Heart right ventricle (tissue), 16 donors: Measurements from ENCODE around the gene GNA12. TPM values are rescaled to one million over a fixed set of nuclear protein-coding genes. Genes with fewer than 3 reads are reported as not detected.

Source experiments
- ATAC-seq, 8 donors: fragments of 200-7000 bp; cut with Tn5 transposase; one replicate each; pipeline ENCODE4 v1.9.1; 2020; ENCODE audit warnings: mild to moderate bottlenecking in 8 of 8, moderate library complexity in 8 of 8, moderate number of reproducible peaks in 1 of 8
- DNase-seq, 2 donors: peaks; one replicate each; pipeline ENCODE4 v3.0.0-alpha.2; 2020
- H3K27ac ChIP-seq, 10 donors: fragments of 200-600 bp; sonication (generic) in 2 of 10; one replicate each; pipeline versions ENCODE4 v1.5.0 to v1.8.0; 2020 to 2022; ENCODE audit warnings: mild to moderate bottlenecking in 3 of 10
- H3K27me3 ChIP-seq, 7 donors: fragments of 200-600 bp; one replicate each; pipeline ENCODE4 v1.8.0; 2021 to 2022; ENCODE audit warnings: mild to moderate bottlenecking in 2 of 7
- H3K36me3 ChIP-seq, 9 donors: fragments of 200-600 bp; sonication (generic) in 1 of 9; one replicate each; pipeline versions ENCODE4 v1.5.0 to v1.8.0; 2020 to 2022; ENCODE audit warnings: mild to moderate bottlenecking in 2 of 9
- H3K4me1 ChIP-seq, 9 donors: fragments of 200-600 bp; sonication (generic) in 1 of 9; one replicate each; pipeline versions ENCODE4 v1.5.0 to v1.8.0; 2020 to 2022; ENCODE audit warnings: mild to moderate bottlenecking in 4 of 9
- H3K4me3 ChIP-seq, 10 donors: fragments of 200-600 bp; sonication (generic) in 2 of 10; one replicate each; pipeline versions ENCODE4 v1.5.0 to v1.8.0; 2020 to 2022; ENCODE audit warnings: mild to moderate bottlenecking in 7 of 10, moderate library complexity in 2 of 10
- H3K9me3 ChIP-seq, 11 donors: fragments of 200-600 bp in 10 of 11; sonication (generic) in 2 of 11; one replicate each; pipeline versions ENCODE4 v1.5.0 to v1.8.0; 2013 to 2022; ENCODE audit warnings: mild to moderate bottlenecking in 2 of 11, control low read depth in 1 of 11, moderate library complexity in 1 of 11
- CTCF ChIP-seq, 9 donors: fragments of 200-600 bp; sonication (generic) in 2 of 9; IDR thresholded peaks; one replicate each; pipeline versions ENCODE4 v1.5.0 to v1.8.0; 2021 to 2022; ENCODE audit warnings: antibody characterized with exemption in 9 of 9, mild to moderate bottlenecking in 5 of 9, moderate library complexity in 1 of 9
- WGBS, 2 donors: extraction: QIAGEN DNeasy Blood & Tissue Kit; methylation state at CpG; one replicate each; pipeline ENCODE4 v1.1.7; 2013; ENCODE audit warnings: inconsistent platforms in 1 of 2; 5-methylcytosine and 5-hydroxymethylcytosine counted together
- intact Hi-C, 10 donors: fragments of 100-400 bp; cut with DNase I; formaldehyde crosslinking; loops; one replicate each; pipeline versions ENCODE4 v1.11.1 to v1.14.2; 2022
- polyA plus RNA-seq, 2 donors: library from polyadenylated mRNA; stranded (reverse); fragments of 200-250 nt; gene quantifications; one replicate each; pipeline ENCODE4 v1.2.3, GENCODE V29; 2013
- total RNA-seq, 10 donors: library from RNA; stranded (reverse); fragmentation: NEBNext Ultra II Directional in 3 of 10; extraction: Animal tissue kit (Norgen Biotek cat#: 25700) in 3 of 10; gene quantifications; one replicate each; pipeline versions ENCODE4 v1.2.1 to v1.2.4, GENCODE V29; 2021 to 2023
- donor health status: Arrhythmogenic right ventricular cardiomyopathy.
- donor health status: ischemic (EF 13 %, LVEDD 7.1; RV severe dilation, severe dysfunction).
- donor health status: healthy with polysubstance abuse.
- donor health status: DM: no; HTN: yes; CAD: no.
- donor health status: DM: no; HTN: no; CAD: no.
- donor health status: ischemic (EF 25% LVEDD 6.9; RV normal size, moderate dysfunction).
- donor health status: ischemic (EF 25% LVEDD 5.7; RV mildly dilated, moderate dysfunction).
- donor health status: healthy.
- donor health status: DM: yes; HTN: yes; CAD: no.
- donor health status: Ischemic cardiomyopathy.
- donor health status: ischemic (EF 35%, LVEDD 5.7; RV mildly dilated, moderate dysfunction).
- donor health status: nonischemic (EF 11% LVEDD 7.7; RV severe dilation, severe dysfunction).
- donor health status: DM: yes; HTN: yes; CAD: no.
- donor health status: PGD.
- donor health status: ischemic (EF 29% LVEDD 5.4; RV normal size, mild dysfunction).
- donor health status: nonischemic (EF 23%, LVEDD 6.1; RV moderate dilation, normal function).

Gene GNA12
- total and polyA plus RNA-seq, 12 donors, result 6.4 to 46.4 (median 33.9) TPM

DNA sequence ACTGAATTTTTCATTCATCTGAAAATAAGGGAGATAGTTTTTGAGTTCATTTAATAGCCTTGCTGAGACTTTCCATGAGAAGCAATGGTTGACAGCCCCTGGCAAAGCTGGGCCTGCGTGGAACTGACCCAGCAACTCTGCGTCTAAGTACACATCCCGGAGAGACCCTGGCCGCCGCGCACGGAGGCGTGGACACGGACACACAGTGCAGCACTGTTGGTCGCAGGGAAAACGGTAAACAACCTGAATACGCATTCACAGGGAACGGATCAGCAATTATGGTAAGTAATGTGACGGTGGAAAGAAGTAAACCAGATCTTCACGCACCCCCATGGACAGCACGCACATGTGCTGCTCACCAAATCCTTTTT, 28.2 kb downstream of the GNA12 start:
- Histone ChIP-seq H3K4me1 (peaks cover 6 to 78% (median 68%) of the 10 kb centered on the region in 9 donors), H3K36me3 (no peaks in the 10 kb centered on the region), H3K27ac (peak overlapping the region in 1 of 10 donors; percentile 76), H3K4me3 (no peak overlapping the region), H3K27me3 (no peaks in the 10 kb centered on the region), H3K9me3 (no peaks in the 10 kb centered on the region)
- intact Hi-C loops, result no loop called here
- DNase-seq, result no peak
- WGBS, 2 donors, result 92% methylated on average over 16 of the region's 16 CpGs
- ATAC-seq, result no peak
- no peak for TF ChIP-seq CTCF (IDR thresholded peaks at IDR 0.05)

DNA sequence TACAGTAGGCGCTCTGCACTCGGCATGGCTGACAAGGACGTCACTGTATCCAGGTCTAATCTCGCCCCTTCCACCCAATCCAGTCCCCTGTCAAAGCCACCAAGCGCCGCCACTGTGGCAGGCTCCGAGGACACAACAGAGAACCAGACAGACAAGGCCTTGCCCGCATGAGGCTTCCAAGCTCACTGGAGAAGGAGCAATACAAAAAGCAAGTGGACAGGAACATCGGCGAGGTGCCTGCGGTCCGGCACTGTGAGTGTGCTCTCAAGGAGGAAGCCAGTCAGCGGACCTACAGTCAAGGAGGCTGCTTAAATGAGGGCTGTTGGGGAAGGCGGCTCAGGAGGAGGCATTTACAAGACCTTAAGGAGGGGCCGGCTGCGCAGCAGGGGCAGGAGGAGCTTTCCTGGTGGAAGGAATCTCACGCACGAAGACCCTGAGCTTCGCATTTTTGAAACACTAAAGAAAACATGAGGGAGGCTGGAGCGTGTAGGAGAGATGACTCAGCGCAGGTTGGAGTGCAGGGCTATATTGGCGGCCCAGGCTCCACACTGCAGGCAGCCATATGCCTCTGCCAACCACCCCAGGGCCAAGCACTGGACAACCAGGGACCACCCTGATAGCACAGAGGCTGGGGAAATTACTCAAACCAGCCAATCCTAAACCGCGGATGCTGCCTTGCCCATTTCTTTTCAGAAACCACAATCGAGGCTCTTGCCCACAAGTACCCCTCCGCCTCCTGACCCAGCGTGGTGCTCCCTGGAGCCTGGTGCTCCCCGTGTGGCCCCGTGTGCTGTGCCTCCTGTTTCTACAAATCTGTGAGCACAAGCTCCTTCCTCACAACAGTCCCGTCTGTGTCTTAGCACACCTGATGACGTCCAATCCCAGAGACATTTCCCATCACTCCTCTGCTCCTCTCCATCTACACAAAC, 28.9 kb downstream of the GNA12 start:
- H3K27ac ChIP-seq, result peak overlapping the region in 9 of 10 donors; percentile 58 to 84 (median 76)
- H3K36me3 ChIP-seq, result no peaks in the 10 kb centered on the region
- H3K9me3 ChIP-seq, result no peaks in the 10 kb centered on the region
- WGBS, 2 donors, result 93 to 95% methylated on average over 31 of the region's 31 CpGs
- intact Hi-C loops, result loop anchor here in 1 of 10 donors (5.0 kb wide), 1 partner anchor 53 kb away; no protein-coding TSS in a partner anchor
- ATAC-seq, result no peak
- DNase-seq, result no peak
- no peak for TF ChIP-seq CTCF (IDR thresholded peaks at IDR 0.05)
- H3K4me1 ChIP-seq, result peaks cover 9 to 78% (median 69%) of the 10 kb centered on the region in 9 donors
- peak overlapping the region in 2 of 10 donors; percentile 33 to 39 for H3K4me3 ChIP-seq
- no peaks in the 10 kb centered on the region for H3K27me3 ChIP-seq

- ATAC-seq (peak in 5 of 8 donors; percentile 9 to 42 (median 29)), DNase-seq (no peak)
- Histone ChIP-seq H3K9me3 (no peaks in the 10 kb centered on the region), H3K36me3 (no peaks in the 10 kb centered on the region), H3K27ac (peak overlapping the region; percentile 2 to 84 (median 74)), H3K4me1 (peaks cover 9 to 75% (median 65%) of the 10 kb centered on the region in 9 donors), H3K27me3 (no peaks in the 10 kb centered on the region), H3K4me3 (peak overlapping the region in 4 of 10 donors; percentile 3 to 39 (median 22))
- TF ChIP-seq CTCF (IDR thresholded peaks at IDR 0.05), result no peak
- WGBS, 2 donors, result 57 to 68% methylated on average over 16 of the region's 16 CpGs
- intact Hi-C loops, result loop anchor here in 1 of 10 donors (5.0 kb wide), 1 partner anchor 52 kb away; no protein-coding TSS in a partner anchor
Observed at GRCh38 chr7:2814186-2814945, 29.7 kb downstream of the GNA12 start.
